GM12878 (cell line): ENCODE measurements around the gene ELL2. TPM values are rescaled to one million over a fixed set of nuclear protein-coding genes. Genes with fewer than 3 reads are reported as not detected.

Experiments used
- ATAC-seq: fragments of 200-7000 bp; cut with Tn5 transposase; 3 replicates; pipeline ENCODE4 v1.9.1; 2020; ENCODE audit warnings: mild to moderate bottlenecking, moderate library complexity
- BruUV-seq: library from RNA; stranded (reverse); fragments of 400-500 nt; replicated peaks from 2 replicates; lab custom pipeline; 2021; lab: Mats Ljungman, UMichigan
- CTCF ChIA-PET: fragments of 300-600 bp; sonication (Branson Sonifier 250); formaldehyde crosslinking; extraction: SDS; loops from one replicate; lab custom pipeline; 2021; ENCODE audit warnings: inconsistent platforms; lab: Yijun Ruan, JAX
- POLR2A ChIA-PET: fragments of 350-600 bp; formaldehyde crosslinking; extraction: SDS; loops from one replicate; lab custom pipeline; 2021; ENCODE audit warnings: inconsistent platforms; lab: Charles Lee
- RAD21 ChIA-PET: fragments of 300-600 bp; sonication (Branson Sonifier 250); formaldehyde crosslinking; loops from one replicate; lab custom pipeline; 2023; ENCODE audit warnings: antibody characterized with exemption; ENCODE audit not compliant: unreplicated experiment; lab: Charles Lee
- SMC1A ChIA-PET: fragments of 300-600 bp; sonication (Branson Sonifier 250); formaldehyde crosslinking; loops from one replicate; lab custom pipeline; 2023; ENCODE audit not compliant: unreplicated experiment, uncharacterized antibody; lab: Charles Lee
- DNase-seq: peaks from one replicate; pipeline ENCODE4 v3.0.0-alpha.2; 2011; ENCODE audit warnings: low read depth, low spot score
- FAIRE-seq: peaks from 3 replicates; lab custom pipeline; 2011; peaks lifted over from hg19 to GRCh38; lab: Jason Lieb, UNC
- H2AFZ ChIP-seq: 2 replicates; pipeline ENCODE4 v1.6.0; 2011; ENCODE audit warnings: low read depth, low read length, control low read depth; ENCODE audit not compliant: control insufficient read depth
- H3K27ac ChIP-seq: 2 replicates; pipeline ENCODE4 v1.5.1; 2011; ENCODE audit warnings: control low read depth; ENCODE audit not compliant: control insufficient read depth, insufficient read depth
- H3K27me3 ChIP-seq, 2 experiments: replicated peaks in 1 of 2; 2 replicates each; pipeline versions ENCODE4 v1.6.0 to v1.6.1; 2011; ENCODE audit warnings: low read length in 1 of 2; ENCODE audit not compliant: control insufficient read depth in 2 of 2, insufficient read depth in 2 of 2
- H3K36me3 ChIP-seq, 2 experiments: 2 replicates each; pipeline ENCODE4 v1.5.1; 2011; ENCODE audit warnings: low read length in 1 of 2; ENCODE audit not compliant: control insufficient read depth in 2 of 2, insufficient read depth in 2 of 2
- H3K4me1 ChIP-seq: 2 replicates; pipeline ENCODE4 v1.6.1; 2011; ENCODE audit warnings: mild to moderate bottlenecking, low read length, moderate library complexity, mixed read lengths; ENCODE audit not compliant: control insufficient read depth, insufficient read depth
- H3K4me2 ChIP-seq: 2 replicates; pipeline ENCODE4 v1.6.0; 2011; ENCODE audit warnings: control low read depth; ENCODE audit not compliant: control insufficient read depth, insufficient read depth
- H3K4me3 ChIP-seq: fragments of 200-600 bp; sonication (generic); 2 replicates; pipeline ENCODE4 v1.5.1; 2016
- H3K79me2 ChIP-seq: 2 replicates; pipeline ENCODE4 v1.6.0; 2011; ENCODE audit warnings: low read length; ENCODE audit not compliant: control insufficient read depth, insufficient read depth
- H3K9ac ChIP-seq: 2 replicates; pipeline ENCODE4 v1.8.0; 2011; ENCODE audit warnings: low read length, control low read depth, mixed read lengths; ENCODE audit not compliant: control insufficient read depth, insufficient read depth
- H3K9me3 ChIP-seq: replicated peaks from 3 replicates; pipeline ENCODE4 v1.5.1; 2011; ENCODE audit warnings: mild to moderate bottlenecking, low read length; ENCODE audit not compliant: control insufficient read depth, insufficient read depth
- H4K20me1 ChIP-seq: 2 replicates; pipeline ENCODE4 v1.6.0; 2011; ENCODE audit not compliant: control insufficient read depth, insufficient read depth
- ATF3 ChIP-seq: IDR thresholded peaks from 2 replicates; pipeline ENCODE4 v1.6.1; 2011; ENCODE audit warnings: low read depth, mild to moderate bottlenecking, low read length, moderate library complexity, borderline replicate concordance; ENCODE audit errors: extremely low read depth
- CTCF ChIP-seq, 3 experiments: IDR thresholded peaks in 2 of 3; conservative IDR thresholded peaks in 1 of 3; 2 replicates each; pipeline ENCODE4 v1.5.1; 2011; ENCODE audit warnings: low read depth in 3 of 3, low read length in 3 of 3, mild to moderate bottlenecking in 3 of 3, control low read depth in 2 of 3, moderate library complexity in 2 of 3, inconsistent platforms in 1 of 3, mixed read lengths in 1 of 3; ENCODE audit not compliant: control insufficient read depth in 2 of 3, insufficient read depth in 1 of 3; ENCODE audit errors: extremely low read depth in 1 of 3
- EGR1 ChIP-seq, 2 experiments: IDR thresholded peaks; 1 replicate in 1 of 2; 2 replicates in 1 of 2; pipeline ENCODE4 v1.6.1; 2011 to 2012; ENCODE audit warnings: low read depth in 2 of 2, low read length in 2 of 2, borderline replicate concordance in 1 of 2, mild to moderate bottlenecking in 1 of 2, moderate library complexity in 1 of 2
- MLLT1 ChIP-seq: fragments of 450-650 bp; IDR thresholded peaks from 2 replicates; pipeline ENCODE4 v1.6.1; 2016; ENCODE audit warnings: mild to moderate bottlenecking
- MYB ChIP-seq: fragments of 150-350 bp; IDR thresholded peaks from 2 replicates; pipeline ENCODE4 v1.6.1; 2014; ENCODE audit warnings: mild to moderate bottlenecking, low read depth, low read length, borderline replicate concordance
- PML ChIP-seq: IDR thresholded peaks from 2 replicates; pipeline ENCODE4 v1.6.1; 2012; ENCODE audit warnings: low read length, inconsistent platforms
- POLR2AphosphoS5 ChIP-seq: IDR thresholded peaks from 2 replicates; pipeline ENCODE4 v1.6.1; 2011; ENCODE audit warnings: mild to moderate bottlenecking, low read length, inconsistent platforms
- SMAD5 ChIP-seq: IDR thresholded peaks from 2 replicates; pipeline ENCODE4 v1.6.1; 2016; ENCODE audit warnings: antibody characterized with exemption, low read depth
- SMARCA5 ChIP-seq: fragments of 450-650 bp; IDR thresholded peaks from 2 replicates; pipeline ENCODE4 v1.6.1; 2017; ENCODE audit warnings: mild to moderate bottlenecking
- SMC3 ChIP-seq: IDR thresholded peaks from 2 replicates; pipeline ENCODE4 v1.6.1; 2011; ENCODE audit warnings: low read length, improper control_type of control experiment, borderline replicate concordance
- WGBS: methylation state at CpG from one replicate; pipeline ENCODE4 v1.1.6; 2016; ENCODE audit warnings: low lambda C conversion rate; ENCODE audit not compliant: insufficient replicate concordance, insufficient coverage; ENCODE audit errors: missing lambda C conversion rate; 5-methylcytosine and 5-hydroxymethylcytosine counted together
- in situ Hi-C: fragments of 300-500 bp; cut with MboI; formaldehyde crosslinking; loops from 9 replicates; pipeline ENCODE4 v1.14.3; 2018; ENCODE audit warnings: mixed read lengths
- intact Hi-C: fragments of 100-400 bp; cut with micrococcal nuclease; formaldehyde crosslinking; loops from one replicate; pipeline ENCODE4 v1.14.2; 2022; ENCODE audit not compliant: unreplicated experiment
- polyA plus RNA-seq, 11 experiments: library from polyadenylated mRNA; depleted of rRNA in 4 of 11; unstranded in 6 of 11; stranded (reverse) in 5 of 11; fragments of >200 nt; fragmentation: Nextera tagmentation in 4 of 11; fragmentation: Illumina TruSeq in 1 of 11; extraction: Ambion mirVana in 4 of 11; extraction: Trizol in 1 of 11; gene quantifications; 1 replicate in 1 of 11; 2 replicates in 10 of 11; pipeline versions ENCODE4 v1.2.1 to v1.2.3, GENCODE V29; 2011 to 2016; ENCODE audit warnings: inconsistent platforms in 2 of 11, missing spikeins in 2 of 11, low read depth in 1 of 11
- total RNA-seq, 4 experiments: library from RNA; depleted of rRNA in 3 of 4; stranded (reverse); fragments of >200 nt in 3 of 4; fragmentation: Illumina TruSeq in 1 of 4; extraction: Trizol in 1 of 4; gene quantifications; 2 replicates each; pipeline versions ENCODE4 v1.2.1 to v1.2.3, GENCODE V29; 2013 to 2021

Gene ELL2
- total and polyA plus RNA-seq, 10 of the 15 experiments (the other 5 are each of a cell fraction or from before 2014, with no cell fraction given): 24.2 to 91.4 (median 57.4) TPM

- Histone ChIP-seq H3K9me3 (no peaks in the 10 kb centered on the region), H3K27ac (peak overlapping the region; percentile 95), H3K9ac (peak overlapping the region; percentile 91), H3K36me3 (peaks cover 0 to 6% of the 10 kb centered on the region in 2 experiments; a peak in 1 of 4 replicates), H3K4me3 (peak overlapping the region; percentile 86), H3K4me1 (0 out of 2 replicates have a peak, but pooled peaks cover 3% of the 10 kb centered on the region), H3K27me3 (no peaks in the 10 kb centered on the region), H2AFZ (no peak overlapping the region), H3K4me2 (peak overlapping the region; percentile 90), H3K79me2 (peaks cover 71% of the 10 kb centered on the region), H4K20me1 (no peaks in the 10 kb centered on the region)
- FAIRE-seq: no peak
- DNase-seq: no peak
- TF ChIP-seq CTCF (IDR thresholded peaks at IDR 0.05 in 2 of 3, conservative IDR thresholded peaks at IDR 0.05 in 1 of 3; ENCODE audit: control insufficient read depth in 2 of 3, extremely low read depth in 1 of 3, insufficient read depth in 1 of 3, low read depth in 3 of 3, low read length in 3 of 3): peak in 1 of 3 experiments; percentile 3; a peak in 1 of 6 replicates
- TF ChIP-seq MYB: no peak
- no peak for TF ChIP-seq SMARCA5
- no peak for TF ChIP-seq PML
- TF ChIP-seq SMC3: 0 out of 2 replicates have a peak, but pooled peaks have one; percentile 6
- no peak for TF ChIP-seq ATF3
- TF ChIP-seq EGR1 (IDR thresholded peaks at IDR 0.05; ENCODE audit: borderline replicate concordance in 1 of 2, low read depth in 2 of 2, low read length in 2 of 2): peak in 1 of 2 experiments; percentile 24; a peak in 1 of 3 replicates
- TF ChIP-seq POLR2AphosphoS5: peak; percentile 17; the same call in 1 of the 2 replicates
- TF ChIP-seq MLLT1: peak; percentile 21; the same call in 1 of the 2 replicates
- peak; percentile 28; the same call in 1 of the 2 replicates for TF ChIP-seq SMAD5
- CTCF ChIA-PET: interaction anchor here (0.7 to 8.9 kb wide), 28 partner anchors 10 to 916 kb away, joined by 3 to 61 read pairs (median 4); no protein-coding TSS in a partner anchor
- under 1% methylated on average over 9 of the region's 9 CpGs for WGBS
- ATAC-seq: peak; percentile 2; the same call in 2 of the 3 replicates
- SMC1A ChIA-PET: interaction anchor here (0.9 to 7.1 kb wide), 28 partner anchors 10 to 481 kb away, joined by 3 to 71 read pairs (median 13); no protein-coding TSS in a partner anchor
- BruUV-seq: no TSS peak
- intact Hi-C loops: loop anchor here (10.0 kb wide), 1 partner anchor 314 kb away; the partner anchor contains the start of gene RFESD
- in situ Hi-C loops: loop anchor here (5.0 kb wide), 1 partner anchor 97 kb away; no protein-coding TSS in a partner anchor
- RAD21 ChIA-PET: interaction anchor here (1.0 to 7.6 kb wide), 23 partner anchors 11 to 377 kb away, joined by 3 to 63 read pairs (median 10); no protein-coding TSS in a partner anchor
- POLR2A ChIA-PET: interaction anchor here (1.0 to 4.1 kb wide), 13 partner anchors 9 to 90 kb away, joined by 3 to 20 read pairs (median 6); no protein-coding TSS in a partner anchor
These were observed 2.4 kb downstream of the ELL2 start for GRCh38 chr5:95959051-95959887.
